DMS114 treated with DMSO at 0.1 percent for 48 hours (cell line): ENCODE results near the gene ALOX5.
A peak's percentile ranks its signal among the peaks of the same experiment; 100 is the strongest.
"Not testable (repeated sequence)": the region's sequence is repeated elsewhere in the genome, so short reads cannot be mapped to it uniquely, and the experiment has no call there.

Experiments
- DNase-seq: peaks from one replicate; lab custom pipeline; 2025; ENCODE audit not compliant: unreplicated experiment; lab: John Stamatoyannopoulos, UW

The ALOX5 gene

DNA sequence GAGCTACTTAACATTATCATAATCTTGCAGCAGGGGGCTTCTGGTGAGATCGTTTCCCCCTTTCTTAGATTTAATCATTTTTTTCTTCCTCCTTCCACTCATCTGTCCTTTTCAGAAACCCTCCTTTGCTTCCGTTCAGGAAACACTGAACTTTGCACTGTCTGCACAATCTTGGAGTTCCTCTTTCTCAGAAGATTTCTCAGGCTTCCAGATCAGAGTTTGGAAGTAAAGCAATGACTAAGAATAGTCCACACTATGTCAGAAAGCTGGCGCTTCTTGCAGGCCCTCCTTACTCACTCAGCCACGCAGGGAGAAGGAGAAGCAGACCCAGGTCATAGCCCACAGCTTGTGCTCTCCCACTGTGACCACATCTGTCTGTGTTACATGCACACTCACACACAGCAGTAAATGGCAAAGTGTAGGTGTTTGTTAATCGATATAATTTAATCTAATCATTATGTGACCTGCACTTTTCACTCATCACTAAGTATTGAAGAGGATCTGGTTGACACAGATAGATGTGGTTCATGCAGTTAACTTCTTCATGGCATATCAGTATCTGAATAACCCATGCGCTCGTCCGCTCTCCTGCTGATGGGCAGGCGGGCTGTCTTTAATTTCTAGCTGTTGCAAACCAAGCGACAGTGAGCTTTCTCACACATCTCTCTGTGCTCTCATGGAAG lies 30.2 kb downstream of the ALOX5 start:
- no peak for DNase-seq

- DNase-seq = no peak
Observed at GRCh38 chr10:45404770-45405120, 30.7 kb downstream of the ALOX5 start.

DNA sequence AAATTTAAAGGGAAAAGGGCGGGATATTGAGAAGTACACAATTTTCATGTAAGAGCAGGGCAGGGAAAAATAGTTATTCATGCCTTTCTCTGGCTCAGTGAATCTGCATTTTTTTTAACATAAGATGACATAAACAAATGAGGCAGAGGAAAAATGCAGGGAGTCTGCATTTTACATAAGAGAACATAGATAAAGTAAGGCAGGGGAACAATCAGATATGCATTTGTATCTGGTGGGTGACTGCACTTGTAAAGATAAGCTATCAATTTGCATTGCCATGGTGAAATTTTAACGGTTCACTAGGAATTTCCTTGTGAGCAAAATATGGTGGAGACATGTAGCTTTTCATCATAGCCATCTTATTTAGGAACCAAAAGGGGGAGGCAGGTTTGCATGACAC lies 33.5 kb downstream of the ALOX5 start:
- no peak for DNase-seq

DNA sequence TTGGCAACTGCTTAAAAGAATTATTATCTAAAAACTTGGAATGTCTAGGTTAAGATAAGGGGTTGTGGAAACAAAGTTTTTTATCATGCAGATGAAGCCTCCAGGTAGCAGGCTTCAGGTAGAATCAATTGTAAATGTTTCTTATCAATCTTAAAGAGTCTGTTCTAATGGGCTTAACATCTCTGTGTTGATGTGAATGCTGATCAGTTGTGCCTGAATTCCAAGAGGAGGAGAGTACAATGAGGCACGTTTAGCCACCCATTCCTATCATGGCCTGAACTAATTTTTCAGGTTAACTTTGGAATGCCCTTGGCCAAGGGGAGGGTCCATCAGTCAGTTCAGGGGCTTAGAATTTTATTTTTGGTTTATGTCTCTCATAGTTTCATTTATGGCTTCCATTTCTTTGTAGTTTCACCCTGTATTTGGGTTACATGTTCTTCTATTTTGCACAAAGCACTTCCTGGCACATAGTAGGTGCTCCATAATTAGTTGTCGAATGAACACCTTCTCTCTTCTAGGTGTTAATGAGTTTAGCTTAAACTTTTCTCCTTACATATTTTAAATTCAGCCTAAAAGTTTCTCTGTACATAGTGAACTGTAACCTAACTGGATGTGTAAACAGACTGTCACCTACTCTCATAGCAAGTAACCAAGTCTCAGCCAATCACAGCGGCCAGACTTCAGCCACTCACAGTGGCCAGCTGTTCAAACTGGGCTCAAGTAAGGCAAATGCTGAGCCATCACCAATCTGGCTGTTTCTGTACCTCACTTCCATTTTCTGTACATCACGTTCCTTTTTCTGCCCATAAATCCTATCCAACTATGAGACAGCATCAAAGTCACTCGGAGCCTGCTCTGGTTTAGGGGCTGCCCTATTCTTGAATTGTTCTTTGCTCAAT lies 34.7 kb downstream of the ALOX5 start:
- no peak for DNase-seq

GRCh38 chr10:45409347-45409746 lies 35.3 kb downstream of the ALOX5 start:
- DNase-seq = not testable (repeated sequence)

GRCh38 chr10:45409782-45410181 lies 35.8 kb downstream of the ALOX5 start:
- DNase-seq = no peak

- no peak for DNase-seq
Observed at GRCh38 chr10:45410489-45410806, 36.4 kb downstream of the ALOX5 start.

GRCh38 chr10:45410807-45411606 lies 37.0 kb downstream of the ALOX5 start:
- DNase-seq = no peak

GRCh38 chr10:45411607-45411940 lies 37.6 kb downstream of the ALOX5 start:
- DNase-seq = no peak

DNA sequence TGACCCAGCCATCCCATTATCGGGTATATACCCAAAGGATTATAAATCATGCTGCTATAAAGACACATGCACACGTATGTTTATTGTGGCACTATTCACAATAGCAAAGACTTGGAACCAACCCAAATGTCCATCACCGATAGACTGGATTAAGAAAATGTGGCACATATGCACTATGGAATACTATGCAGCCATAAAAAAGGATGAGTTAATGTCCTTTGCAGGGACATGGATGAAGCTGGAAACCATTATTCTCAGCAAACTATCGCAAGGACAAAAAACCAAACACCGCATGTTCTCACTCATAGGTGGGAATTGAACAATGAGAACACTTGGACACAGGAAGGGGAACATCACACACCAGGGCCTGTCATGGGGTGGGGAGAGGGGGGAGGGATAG lies 41.0 kb downstream of the ALOX5 start:
- not testable (repeated sequence) for DNase-seq

DNA sequence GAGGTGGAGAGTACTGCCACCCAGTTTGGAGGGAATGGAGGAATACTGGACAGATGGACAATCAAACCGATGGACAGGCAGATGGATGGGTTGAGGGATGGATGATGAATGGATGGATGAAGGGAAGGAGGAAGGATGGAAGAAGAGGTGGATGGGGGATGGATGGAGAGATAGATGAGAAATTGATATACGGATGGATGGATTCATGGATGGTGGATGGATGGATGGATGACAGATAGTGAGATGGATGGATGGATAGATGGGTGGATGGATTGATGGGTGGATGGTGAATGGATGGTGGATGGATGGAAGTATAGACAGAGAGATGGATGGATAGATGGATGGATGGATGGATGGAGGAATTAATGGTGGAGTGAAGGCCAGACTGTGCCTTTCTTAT lies 42.6 kb downstream of the ALOX5 start:
- DNase-seq = no peak

GRCh38 chr10:45417746-45418145 lies 43.7 kb downstream of the ALOX5 start:
- no peak for DNase-seq

GRCh38 chr10:45418417-45418848 lies 44.4 kb downstream of the ALOX5 start:
- DNase-seq = no peak

- DNase-seq = peak; percentile 60
Observed at GRCh38 chr10:45418849-45419675, 45.0 kb downstream of the ALOX5 start.

DNA sequence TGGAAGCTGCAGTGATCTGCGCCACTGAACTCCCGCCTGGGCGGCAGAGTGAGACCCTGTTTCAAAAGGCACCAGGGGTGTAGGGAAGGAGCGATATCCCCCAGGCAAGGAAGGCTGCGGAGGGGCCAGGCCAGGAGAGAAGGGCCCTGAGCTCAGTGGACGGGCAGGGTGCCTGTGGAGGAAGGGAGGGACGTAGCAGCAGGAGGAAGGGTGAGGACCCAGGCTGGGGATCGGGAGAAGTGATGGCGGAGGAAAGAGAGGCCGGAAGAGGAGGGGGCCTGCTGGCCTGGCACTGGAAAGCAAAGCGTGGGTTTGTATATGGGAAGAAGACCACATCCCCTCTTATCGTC lies 45.6 kb downstream of the ALOX5 start:
- no peak for DNase-seq

DNA sequence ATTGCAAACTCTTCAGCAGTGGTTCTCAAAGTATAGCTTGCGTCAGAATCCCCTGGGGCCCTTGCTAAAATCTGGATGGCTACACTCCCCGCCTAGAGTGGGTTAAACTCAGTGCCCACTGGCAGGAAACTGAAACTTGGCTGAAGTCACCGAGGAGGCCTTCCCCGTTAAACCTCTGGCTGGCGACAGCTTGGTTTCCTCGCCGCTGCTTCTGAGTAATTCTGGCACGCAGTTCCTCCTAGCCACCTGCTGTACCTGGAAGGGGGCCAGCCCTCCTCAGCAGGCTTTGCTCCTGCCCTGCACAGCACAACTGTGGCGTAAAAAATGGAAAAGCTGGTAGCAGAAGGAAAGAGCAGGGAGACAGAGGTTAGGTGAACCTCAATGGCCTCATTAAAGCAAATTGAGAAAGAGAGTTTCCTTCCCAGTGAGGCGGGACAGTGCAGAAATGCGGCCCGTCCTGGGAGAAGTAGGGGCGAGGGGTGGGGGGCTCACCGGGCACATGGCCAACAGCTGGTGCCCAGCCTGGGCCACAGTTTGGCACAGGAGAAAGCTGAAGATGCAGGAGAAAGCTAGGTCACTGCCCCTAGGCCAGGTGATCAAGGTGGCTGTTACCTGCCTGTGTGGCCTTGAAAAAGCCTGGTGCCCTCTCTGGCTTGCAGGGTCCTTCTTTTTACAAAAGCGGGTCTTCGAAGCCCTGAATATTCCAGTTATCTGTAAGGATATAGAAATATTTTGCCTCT lies 46.6 kb downstream of the ALOX5 start:
- no peak for DNase-seq

- no peak for DNase-seq
Observed at GRCh38 chr10:45421221-45422097, 47.4 kb downstream of the ALOX5 start.

- no peak for DNase-seq
Observed at GRCh38 chr10:45422207-45422865, 48.3 kb downstream of the ALOX5 start.
